Spleen (tissue), 11 donors: Measurements from ENCODE around the gene LRRC8D. TPM values are rescaled to one million over a fixed set of nuclear protein-coding genes. Genes with fewer than 3 reads are reported as not detected.

Source experiments
- DNase-seq: peaks from one replicate; pipeline ENCODE4 v3.0.0-alpha.2; 2020
- H3K27ac ChIP-seq, 8 donors: fragments of 200-600 bp; sonication (generic) in 7 of 8; 1 replicate in 4 of 8; 2 replicates in 4 of 8; pipeline versions ENCODE4 v1.5.0 to v1.8.0; 2016 to 2021; ENCODE audit warnings: inconsistent platforms in 4 of 8, mild to moderate bottlenecking in 4 of 8, moderate library complexity in 1 of 8
- H3K27me3 ChIP-seq, 7 donors: fragments of 200-600 bp; sonication (generic) in 6 of 7; replicated peaks in 1 of 7; 1 replicate in 4 of 7; 2 replicates in 3 of 7; pipeline versions ENCODE4 v1.5.0 to v1.8.0; 2016 to 2021; ENCODE audit warnings: inconsistent platforms in 3 of 7, mild to moderate bottlenecking in 1 of 7
- H3K36me3 ChIP-seq, 6 donors: fragments of 200-600 bp; sonication (generic) in 5 of 6; 1 replicate in 4 of 6; 2 replicates in 2 of 6; pipeline versions ENCODE4 v1.5.0 to v1.8.0; 2016 to 2021; ENCODE audit warnings: inconsistent platforms in 2 of 6
- H3K4me1 ChIP-seq, 6 donors: fragments of 200-600 bp; sonication (generic) in 5 of 6; 1 replicate in 3 of 6; 2 replicates in 3 of 6; pipeline versions ENCODE4 v1.5.0 to v1.8.0; 2016 to 2021; ENCODE audit warnings: inconsistent platforms in 3 of 6
- H3K4me3 ChIP-seq, 8 donors: fragments of 200-600 bp; sonication (generic) in 7 of 8; 1 replicate in 4 of 8; 2 replicates in 4 of 8; pipeline versions ENCODE4 v1.5.0 to v1.8.0; 2016 to 2021; ENCODE audit warnings: inconsistent platforms in 4 of 8, mild to moderate bottlenecking in 4 of 8, moderate library complexity in 2 of 8
- H3K9me3 ChIP-seq, 8 donors: fragments of 200-600 bp; sonication (generic) in 7 of 8; 1 replicate in 4 of 8; 2 replicates in 4 of 8; pipeline versions ENCODE4 v1.5.0 to v1.8.0; 2016 to 2021; ENCODE audit warnings: inconsistent platforms in 4 of 8
- CTCF ChIP-seq, 11 experiments: fragments of 200-600 bp in 7 of 11; fragments of 450-650 bp in 4 of 11; sonication (generic) in 4 of 11; IDR thresholded peaks in 8 of 11; conservative IDR thresholded peaks in 3 of 11; 1 replicate in 7 of 11; 2 replicates in 4 of 11; pipeline versions ENCODE4 v1.4.0 to v1.8.0; 2016 to 2021; ENCODE audit warnings: antibody characterized with exemption in 11 of 11, inconsistent platforms in 4 of 11, mild to moderate bottlenecking in 1 of 11
- POLR2A ChIP-seq, 3 donors: fragments of 450-650 bp; IDR thresholded peaks; one replicate each; pipeline ENCODE4 v1.5.1; 2017; ENCODE audit warnings: antibody characterized with exemption in 3 of 3, mild to moderate bottlenecking in 1 of 3
- POLR2AphosphoS5 ChIP-seq, 3 donors: sonication (generic); formaldehyde crosslinking; IDR thresholded peaks; one replicate each; pipeline ENCODE4 v1.5.1; 2017; ENCODE audit warnings: antibody characterized with exemption in 3 of 3
- WGBS, 5 donors: extraction: QIAGEN DNeasy Blood & Tissue Kit in 3 of 5; methylation state at CpG; one replicate each; pipeline versions ENCODE4 v1.1.5 to v1.1.7; 2013 to 2018; 5-methylcytosine and 5-hydroxymethylcytosine counted together
- intact Hi-C: fragments of 100-400 bp; cut with DNase I; formaldehyde crosslinking; loops from one replicate; pipeline ENCODE4 v1.15.0; 2023; ENCODE audit warnings: low total_unique reads
- polyA plus RNA-seq, 3 donors: library from polyadenylated mRNA; stranded (reverse); fragments of 200-250 nt; gene quantifications; one replicate each; pipeline ENCODE4 v1.2.1, GENCODE V29; 2013
- total RNA-seq, 7 donors: library from RNA; depleted of rRNA in 3 of 7; stranded (reverse); fragments of >200 nt in 3 of 7; fragmentation: NEBNext Ultra II Directional in 4 of 7; extraction: Animal tissue kit (Norgen Biotek cat#: 25700) in 4 of 7; gene quantifications; one replicate each; pipeline versions ENCODE4 v1.1.0 to v1.2.1, GENCODE V29; 2016 to 2021
- donor health status: healthy with polysubstance abuse.
- donor health status: DM: no; HTN: no; CAD: no; lungs with moderate emphysema.
- donor health status: DM: no; HTN: no; CAD: no.
- donor health status: Bipolar disorder and iron deficiency.
- donor health status: healthy.
- donor health status: DM: no; HTN: no; CAD: no.
- donor health status: DM: yes; HTN: yes; CAD: no.

The LRRC8D gene
- total and polyA plus RNA-seq, 10 donors, result 12.8 to 42.0 (median 34.5) TPM

- Histone ChIP-seq H3K4me1 (peaks cover 0 to 23% (median 0%) of the 10 kb centered on the region in 6 donors), H3K27ac (no peak overlapping the region), H3K27me3 (no peaks in the 10 kb centered on the region), H3K36me3 (peaks cover 0 to 33% (median 0%) of the 10 kb centered on the region in 6 donors), H3K9me3 (peaks cover 0 to 15% (median 10%) of the 10 kb centered on the region in 8 donors), H3K4me3 (no peak overlapping the region)
- 88 to 95% (median 92%) methylated on average over 6 of the region's 6 CpGs for WGBS, 5 donors
- TF ChIP-seq POLR2A (IDR thresholded peaks at IDR 0.05) (no peak), POLR2AphosphoS5 (IDR thresholded peaks at IDR 0.05) (no peak), CTCF (IDR thresholded peaks at IDR 0.05 in 8 of 11, conservative IDR thresholded peaks at IDR 0.05 in 3 of 11) (no peak)
- DNase-seq, result no peak
- intact Hi-C loops, result no loop called here
Measured at GRCh38 chr1:89884718-89885596, 64.1 kb downstream of the LRRC8D start.

GRCh38 chr1:89887270-89887669 is 66.4 kb downstream of the LRRC8D start:
- no peak overlapping the region for H3K27ac ChIP-seq
- no peaks in the 10 kb centered on the region for H3K9me3 ChIP-seq
- DNase-seq, result no peak
- TF ChIP-seq CTCF (IDR thresholded peaks at IDR 0.05 in 8 of 11, conservative IDR thresholded peaks at IDR 0.05 in 3 of 11), result no peak
- H3K4me3 ChIP-seq, result no peak overlapping the region
- no peaks in the 10 kb centered on the region for H3K27me3 ChIP-seq
- WGBS, 5 donors, result 97 to 99% (median 97%) methylated on average over 2 of the region's 2 CpGs
- H3K4me1 ChIP-seq, result peaks cover 0 to 42% (median 7%) of the 10 kb centered on the region in 6 donors
- peaks cover 0 to 30% (median 0%) of the 10 kb centered on the region in 6 donors for H3K36me3 ChIP-seq
- intact Hi-C loops, result no loop called here

- Histone ChIP-seq H3K27ac (no peak overlapping the region), H3K4me3 (no peak overlapping the region), H3K9me3 (no peaks in the 10 kb centered on the region), H3K4me1 (peaks cover 0 to 42% (median 7%) of the 10 kb centered on the region in 6 donors), H3K36me3 (peaks cover 0 to 26% (median 0%) of the 10 kb centered on the region in 6 donors), H3K27me3 (no peaks in the 10 kb centered on the region)
- DNase-seq, result no peak
- intact Hi-C loops, result no loop called here
- TF ChIP-seq CTCF (IDR thresholded peaks at IDR 0.05 in 8 of 11, conservative IDR thresholded peaks at IDR 0.05 in 3 of 11) (no peak), POLR2AphosphoS5 (IDR thresholded peaks at IDR 0.05) (no peak), POLR2A (IDR thresholded peaks at IDR 0.05) (no peak)
- WGBS, 5 donors, result 88 to 96% (median 93%) methylated on average over 1 of the region's 1 CpG
Measured at GRCh38 chr1:89887713-89888112, 66.9 kb downstream of the LRRC8D start.
